Measurements from ENCODE around the gene SAMD4A. TPM values are rescaled to one million over a fixed set of nuclear protein-coding genes. Genes with fewer than 3 reads are reported as not detected.

The SAMD4A gene
- total and polyA plus RNA-seq, 8 donors: 2.5 to 67.4 (median 15.9) TPM

- WGBS, 5 donors: 71 to 95% (median 87%) methylated on average over 1 of the region's 1 CpG
- TF ChIP-seq POLR2A (IDR thresholded peaks at IDR 0.05) (peak in 1 of 4 donors; percentile 20), POLR2AphosphoS5 (IDR thresholded peaks at IDR 0.05) (peak in 1 of 3 donors; percentile 4), CTCF (IDR thresholded peaks at IDR 0.05) (no peak), EP300 (IDR thresholded peaks at IDR 0.05) (no peak)
- no peaks in the 10 kb centered on the region for H3K27me3 ChIP-seq
- DNase-seq: peak in 1 of 2 donors; percentile 28
- no peaks in the 10 kb centered on the region for H3K9me3 ChIP-seq
- H3K4me1 ChIP-seq: peaks cover 0 to 14% (median 7%) of the 10 kb centered on the region in 4 donors
- H3K36me3 ChIP-seq: peaks cover 0 to 16% (median 3%) of the 10 kb centered on the region in 4 donors
- no peak overlapping the region for H3K4me3 ChIP-seq
- peak overlapping the region in 1 of 5 donors; percentile 55 for H3K27ac ChIP-seq
- intact Hi-C loops (cut with DNase I; ENCODE audit: low total_unique reads): no loop called here
Measured at GRCh38 chr14:54698966-54699530, 132.1 kb downstream of the SAMD4A start.

- H3K4me1 ChIP-seq: peaks cover 0 to 14% (median 7%) of the 10 kb centered on the region in 4 donors
- peak overlapping the region in 1 of 5 donors; percentile 55 for H3K27ac ChIP-seq
- intact Hi-C loops (cut with DNase I; ENCODE audit: low total_unique reads): no loop called here
- WGBS, 5 donors: 82 to 90% (median 86%) methylated on average over 3 of the region's 3 CpGs
- TF ChIP-seq POLR2AphosphoS5 (IDR thresholded peaks at IDR 0.05) (no peak), CTCF (IDR thresholded peaks at IDR 0.05) (no peak), EP300 (IDR thresholded peaks at IDR 0.05) (no peak), POLR2A (IDR thresholded peaks at IDR 0.05) (no peak)
- H3K4me3 ChIP-seq: no peak overlapping the region
- no peaks in the 10 kb centered on the region for H3K9me3 ChIP-seq
- H3K36me3 ChIP-seq: peaks cover 0 to 18% (median 3%) of the 10 kb centered on the region in 4 donors
- no peak for DNase-seq
- no peaks in the 10 kb centered on the region for H3K27me3 ChIP-seq
Measured at GRCh38 chr14:54699735-54700134, 132.8 kb downstream of the SAMD4A start.

- Histone ChIP-seq H3K9me3 (no peaks in the 10 kb centered on the region), H3K27me3 (no peaks in the 10 kb centered on the region), H3K27ac (peak overlapping the region in 1 of 5 donors; percentile 55), H3K4me3 (no peak overlapping the region), H3K4me1 (peaks cover 0 to 14% (median 7%) of the 10 kb centered on the region in 4 donors), H3K36me3 (peaks cover 0 to 20% (median 3%) of the 10 kb centered on the region in 4 donors)
- intact Hi-C loops (cut with DNase I; ENCODE audit: low total_unique reads): no loop called here
- WGBS, 5 donors: 68 to 92% (median 88%) methylated on average over 2 of the region's 2 CpGs
- no peak for TF ChIP-seq CTCF (IDR thresholded peaks at IDR 0.05)
- TF ChIP-seq EP300 (IDR thresholded peaks at IDR 0.05): no peak
- no peak for TF ChIP-seq POLR2AphosphoS5 (IDR thresholded peaks at IDR 0.05)
- TF ChIP-seq POLR2A (IDR thresholded peaks at IDR 0.05): no peak
- no peak for DNase-seq
Measured at GRCh38 chr14:54700717-54701116, 133.8 kb downstream of the SAMD4A start.

- Histone ChIP-seq H3K4me3 (no peak overlapping the region), H3K27ac (no peak overlapping the region), H3K36me3 (peaks cover 0 to 20% (median 3%) of the 10 kb centered on the region in 4 donors), H3K9me3 (no peaks in the 10 kb centered on the region), H3K4me1 (peaks cover 0 to 14% (median 7%) of the 10 kb centered on the region in 4 donors), H3K27me3 (no peaks in the 10 kb centered on the region)
- DNase-seq: no peak
- no peak for TF ChIP-seq POLR2AphosphoS5 (IDR thresholded peaks at IDR 0.05)
- no peak for TF ChIP-seq EP300 (IDR thresholded peaks at IDR 0.05)
- no peak for TF ChIP-seq CTCF (IDR thresholded peaks at IDR 0.05)
- no peak for TF ChIP-seq POLR2A (IDR thresholded peaks at IDR 0.05)
- 84 to 89% (median 88%) methylated on average over 11 to 12 of the region's 12 CpGs for WGBS, 5 donors
- intact Hi-C loops (cut with DNase I; ENCODE audit: low total_unique reads): no loop called here
Measured at GRCh38 chr14:54702014-54702491, 135.1 kb downstream of the SAMD4A start.

Data from stomach (tissue), 9 donors.